ENCODE data around the gene IER5.

Gene IER5

DNA sequence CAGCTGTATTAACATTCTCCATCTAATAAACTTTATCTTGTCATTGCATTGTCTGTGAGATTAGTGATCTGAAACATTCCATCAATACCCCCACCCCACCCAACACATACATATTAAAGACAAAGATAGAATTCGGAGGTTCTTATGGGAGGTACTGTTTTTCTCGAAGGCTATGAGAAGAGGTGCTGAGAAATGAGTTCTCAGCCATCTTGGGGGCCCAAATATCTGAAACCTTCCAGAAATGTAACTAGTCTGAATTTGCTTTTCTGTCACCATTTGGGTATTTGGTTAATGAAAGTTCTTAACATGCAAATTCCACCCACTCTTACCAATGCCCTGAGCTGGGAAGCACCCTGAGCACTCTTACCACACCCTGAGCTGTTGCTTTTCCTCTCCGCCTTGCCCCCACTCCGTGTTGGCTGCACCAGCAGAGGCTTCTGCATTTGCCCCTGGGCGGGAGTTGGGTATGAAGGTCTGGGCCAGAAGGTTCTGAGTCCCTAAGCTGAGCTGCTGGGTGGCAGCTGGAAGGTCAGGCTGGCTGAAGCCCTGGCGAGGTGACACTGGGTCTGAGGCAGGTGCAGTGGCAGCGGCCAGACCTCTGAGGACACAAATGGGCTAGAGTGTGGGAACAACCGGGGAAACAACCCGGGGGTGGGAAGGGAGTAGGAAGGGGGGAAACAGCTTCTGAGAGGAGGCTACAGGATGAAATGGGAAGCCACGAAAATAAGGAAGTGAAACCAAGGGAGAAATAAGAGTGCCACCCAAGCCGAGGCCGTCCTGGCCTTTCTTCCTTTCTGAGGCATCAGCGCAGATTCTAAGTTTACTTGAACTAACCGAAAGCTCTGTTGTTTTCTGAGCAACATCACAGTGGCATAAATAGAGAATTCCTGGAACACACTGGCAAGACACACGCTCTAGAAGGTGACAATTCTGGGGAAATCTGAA, 26.3 kb upstream of the IER5 start:
- H3K4me3 ChIP-seq (replicated peaks in 1 of 2; ENCODE audit: low read depth in 2 of 2, low read length in 2 of 2) = no peak overlapping the region
- no peak for TF ChIP-seq CTCF (IDR thresholded peaks at IDR 0.05; ENCODE audit: low read depth, low read length)
- DNase-seq (ENCODE audit: low read depth in 2 of 2) = no peak

DNA sequence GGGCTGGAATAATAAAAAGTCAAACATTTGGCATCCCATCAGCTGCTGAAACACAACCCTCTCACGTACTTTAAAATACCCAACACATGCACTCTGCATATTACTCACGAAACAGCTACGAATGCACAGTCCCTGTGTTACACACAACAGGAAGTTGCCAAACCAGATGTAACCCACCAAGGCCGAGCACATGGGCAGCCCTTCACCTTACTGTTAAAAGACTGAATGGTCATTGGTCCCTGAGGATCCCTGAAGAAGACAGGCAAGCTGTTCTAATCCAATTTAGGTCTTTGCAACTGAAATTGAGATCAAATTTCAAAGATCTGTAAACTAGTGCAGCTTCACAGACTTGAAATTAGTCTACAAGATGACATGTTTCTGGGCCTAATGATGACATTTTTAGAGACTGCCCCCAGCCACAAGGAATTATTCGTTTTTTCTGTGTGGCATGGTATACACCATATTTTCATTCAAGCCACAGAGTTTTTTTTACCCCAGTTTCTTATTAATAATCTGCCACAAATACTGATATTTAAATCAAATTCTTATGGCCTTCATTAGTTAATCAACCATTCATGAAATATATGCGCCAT, 25.6 kb upstream of the IER5 start:
- no peak overlapping the region for H3K4me3 ChIP-seq (replicated peaks in 1 of 2; ENCODE audit: low read depth in 2 of 2, low read length in 2 of 2)
- TF ChIP-seq CTCF (IDR thresholded peaks at IDR 0.05; ENCODE audit: low read depth, low read length) = no peak
- peak; percentile 19 to 45 for DNase-seq (ENCODE audit: low read depth in 2 of 2)

- no peak for TF ChIP-seq CTCF (IDR thresholded peaks at IDR 0.05; ENCODE audit: low read depth, low read length)
- no peak for DNase-seq (ENCODE audit: low read depth in 2 of 2)
- H3K4me3 ChIP-seq (replicated peaks in 1 of 2; ENCODE audit: low read depth in 2 of 2, low read length in 2 of 2) = no peak overlapping the region
These were observed 24.4 kb upstream of the IER5 start for GRCh38 chr1:181064011-181064623.

- no peak for DNase-seq (ENCODE audit: low read depth in 2 of 2)
- no peak for TF ChIP-seq CTCF (IDR thresholded peaks at IDR 0.05; ENCODE audit: low read depth, low read length)
These were observed 23.8 kb upstream of the IER5 start for GRCh38 chr1:181064702-181065101.

GRCh38 chr1:181073638-181074037, 14.9 kb upstream of the IER5 start:
- no peak overlapping the region for H3K4me3 ChIP-seq (replicated peaks in 1 of 2; ENCODE audit: low read depth in 2 of 2, low read length in 2 of 2)
- peak; percentile 87 to 90 for DNase-seq (ENCODE audit: low read depth in 2 of 2)
- TF ChIP-seq CTCF (IDR thresholded peaks at IDR 0.05; ENCODE audit: low read depth, low read length) = no peak

More at GRCh38 chr1:181064702-181065101, 23.8 kb upstream of the IER5 start:
- no peak overlapping the region for H3K4me3 ChIP-seq (replicated peaks in 1 of 2; ENCODE audit: low read depth in 2 of 2, low read length in 2 of 2)

DNA sequence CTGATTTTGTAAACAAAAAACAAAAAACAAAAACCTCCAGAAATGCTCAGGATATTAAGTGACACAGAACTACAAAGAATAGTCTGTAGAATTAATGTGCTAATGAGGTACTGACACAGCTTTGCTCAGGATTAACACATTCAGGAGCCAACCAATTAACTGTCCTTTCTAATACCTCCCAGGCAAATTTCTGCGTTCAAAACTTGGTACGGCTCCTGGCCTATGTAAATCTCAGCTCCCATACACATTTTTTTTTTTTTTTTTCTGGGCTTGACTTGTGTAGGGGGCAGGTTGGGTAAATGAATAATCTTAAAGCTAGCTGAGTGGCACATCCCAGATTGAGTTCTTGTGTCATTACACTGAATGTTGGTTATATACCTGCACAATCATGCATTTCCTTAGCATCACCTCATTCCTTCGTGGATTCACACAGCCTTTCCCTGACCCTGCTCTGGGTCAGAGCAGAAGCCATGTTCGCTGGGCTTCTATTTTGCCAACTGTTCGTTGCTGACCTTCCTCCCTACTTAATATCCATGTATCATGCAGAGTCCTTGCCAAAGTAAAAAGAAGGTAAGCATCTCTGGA, 12.6 kb upstream of the IER5 start:
- TF ChIP-seq CTCF (IDR thresholded peaks at IDR 0.05; ENCODE audit: low read depth, low read length) = no peak
- no peak for DNase-seq (ENCODE audit: low read depth in 2 of 2)

More for the DNA sequence above, 12.6 kb upstream of the IER5 start:
- H3K4me3 ChIP-seq (replicated peaks in 1 of 2; ENCODE audit: low read depth in 2 of 2, low read length in 2 of 2) = no peak overlapping the region
